CMK (cell line): ENCODE measurements around the gene PCSK9.
"Not testable (repeated sequence)": the region's sequence is repeated elsewhere in the genome, so short reads cannot be mapped to it uniquely, and the experiment has no call there.

Experiments
- DNase-seq: peaks from one replicate; pipeline ENCODE4 v3.0.0-alpha.2; 2010; ENCODE audit warnings: low read depth

PCSK9 gene

GRCh38 chr1:55081188-55081904 is 42.0 kb downstream of the PCSK9 start:
- DNase-seq: no peak

GRCh38 chr1:55081905-55082296 is 42.6 kb downstream of the PCSK9 start:
- no peak for DNase-seq

GRCh38 chr1:55084257-55084656 is 44.9 kb downstream of the PCSK9 start:
- no peak for DNase-seq

GRCh38 chr1:55087439-55087838 is 48.1 kb downstream of the PCSK9 start:
- DNase-seq: no peak

GRCh38 chr1:55088413-55088812 is 49.1 kb downstream of the PCSK9 start:
- no peak for DNase-seq

- no peak for DNase-seq
Observed at GRCh38 chr1:55089683-55090082, 50.3 kb downstream of the PCSK9 start.

- DNase-seq: no peak
Observed at GRCh38 chr1:55092475-55092874, 53.1 kb downstream of the PCSK9 start.

- DNase-seq: no peak
Observed at GRCh38 chr1:55095095-55095494, 55.7 kb downstream of the PCSK9 start.

- DNase-seq: no peak
Observed at GRCh38 chr1:55103891-55104290, 64.5 kb downstream of the PCSK9 start.

- DNase-seq: no peak
Observed at GRCh38 chr1:55107101-55107500, 67.8 kb downstream of the PCSK9 start.

GRCh38 chr1:55109005-55109404 is 69.7 kb downstream of the PCSK9 start:
- not testable (repeated sequence) for DNase-seq
